GM12864 (cell line): Measurements from ENCODE around the gene NTN1.

ENCODE experiments used
- DNase-seq: peaks from one replicate; pipeline ENCODE4 v3.0.0-alpha.2; 2011; ENCODE audit warnings: low read depth
- H3K4me3 ChIP-seq: 2 replicates; pipeline ENCODE4 v1.5.1; 2011; ENCODE audit warnings: mild to moderate bottlenecking, low read depth, low read length, control low read depth
- CTCF ChIP-seq: IDR thresholded peaks from 2 replicates; pipeline ENCODE4 v1.5.1; 2011; ENCODE audit warnings: low read depth, mild to moderate bottlenecking, moderate library complexity, low read length, control low read depth, inconsistent platforms; ENCODE audit errors: missing control alignments

The NTN1 gene

DNA sequence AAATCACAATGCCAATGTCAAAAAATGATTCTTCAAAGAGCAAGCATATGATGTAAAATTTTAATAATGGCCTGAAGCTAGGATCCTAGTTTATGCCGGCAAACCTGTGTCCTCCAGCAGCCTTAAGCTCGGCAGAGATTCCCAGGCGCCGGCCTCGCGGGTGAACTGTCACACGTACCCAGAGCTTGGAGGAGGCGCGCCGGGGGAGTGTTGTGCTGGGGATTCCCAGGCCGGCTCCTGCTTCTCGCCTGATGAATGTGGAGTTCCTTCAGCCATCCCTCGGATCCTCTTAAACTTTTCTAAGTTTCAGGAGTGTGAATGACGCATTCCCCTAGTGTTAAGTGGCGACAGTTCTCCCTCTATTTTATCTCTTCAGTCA is 19.1 kb upstream of the NTN1 start:
- no peak for TF ChIP-seq CTCF
- H3K4me3 ChIP-seq: no peak overlapping the region

GRCh38 chr17:9002606-9003354 is 18.5 kb upstream of the NTN1 start:
- no peak for DNase-seq
- peak overlapping the region; percentile 31 for H3K4me3 ChIP-seq
- TF ChIP-seq CTCF: peak; percentile 31

More for the DNA sequence above, 19.1 kb upstream of the NTN1 start:
- DNase-seq: no peak

- TF ChIP-seq CTCF: no peak
These were observed 17.8 kb upstream of the NTN1 start for GRCh38 chr17:9003355-9004131.

GRCh38 chr17:9004132-9004960 is 17.0 kb upstream of the NTN1 start:
- no peak overlapping the region for H3K4me3 ChIP-seq
- no peak for DNase-seq
- no peak for TF ChIP-seq CTCF

More at GRCh38 chr17:9003355-9004131, 17.8 kb upstream of the NTN1 start:
- peak overlapping the region; percentile 31; the same call in 1 of the 2 replicates for H3K4me3 ChIP-seq
- no peak for DNase-seq

GRCh38 chr17:9004961-9005285 is 16.4 kb upstream of the NTN1 start:
- no peak overlapping the region for H3K4me3 ChIP-seq
- DNase-seq: no peak
- TF ChIP-seq CTCF: no peak

- no peak for DNase-seq
- no peak for TF ChIP-seq CTCF
- no peak overlapping the region for H3K4me3 ChIP-seq
These were observed 15.0 kb upstream of the NTN1 start for GRCh38 chr17:9006175-9006767.
